Subcutaneous adipose tissue (tissue), 4 donors: ENCODE measurements around the gene SEMA6C. TPM values are rescaled to one million over a fixed set of nuclear protein-coding genes. Genes with fewer than 3 reads are reported as not detected.

Source experiments
- CTCF ChIP-seq: fragments of 450-650 bp; IDR thresholded peaks from one replicate; pipeline ENCODE4 v1.5.1; 2016; ENCODE audit warnings: low read depth, mild to moderate bottlenecking, control low read depth, antibody characterized with exemption, moderate library complexity
- total RNA-seq, 4 donors: library from RNA; depleted of rRNA; stranded (reverse); fragments of >200 nt; gene quantifications; one replicate each; pipeline ENCODE4 v1.1.0, GENCODE V29; 2016

SEMA6C gene
- total RNA-seq, 4 donors from 2014 or later = 4.0 to 19.2 (median 5.3) TPM

GRCh38 chr1:151133018-151133806 is 13.2 kb downstream of the SEMA6C start:
- no peak for TF ChIP-seq CTCF

- no peak for TF ChIP-seq CTCF
Observed at GRCh38 chr1:151132335-151133017, 14.0 kb downstream of the SEMA6C start.

GRCh38 chr1:151131701-151132334 is 14.6 kb downstream of the SEMA6C start:
- no peak for TF ChIP-seq CTCF

- TF ChIP-seq CTCF = no peak
Observed at GRCh38 chr1:151130987-151131586, 15.3 kb downstream of the SEMA6C start.

GRCh38 chr1:151128800-151129199 is 17.6 kb downstream of the SEMA6C start:
- no peak for TF ChIP-seq CTCF

- no peak for TF ChIP-seq CTCF
Observed at GRCh38 chr1:151124763-151125403, 21.5 kb downstream of the SEMA6C start.

- no peak for TF ChIP-seq CTCF
Observed at GRCh38 chr1:151113877-151114276, 32.6 kb downstream of the SEMA6C start.
